Activated effector memory CD4-positive, alpha-beta T cell treated with anti-CD3 and anti-CD28 coated beads, Interleukin-2, amount 50 U/mL, for 16 hours (primary cell): ENCODE measurements around the gene TTC33.
"Not testable (repeated sequence)": the region's sequence is repeated elsewhere in the genome, so short reads cannot be mapped to it uniquely, and the experiment has no call there.

ENCODE experiments used
- DNase-seq: peaks from one replicate; pipeline ENCODE4 v3.0.0-alpha.2; 2020

TTC33 gene

GRCh38 chr5:40679148-40679912 is 76.4 kb downstream of the TTC33 start:
- peak; percentile 98 for DNase-seq

- DNase-seq, result no peak
Measured at GRCh38 chr5:40678460-40679147, 77.2 kb downstream of the TTC33 start.

GRCh38 chr5:40678026-40678425 is 77.7 kb downstream of the TTC33 start:
- no peak for DNase-seq

- DNase-seq, result no peak
Measured at GRCh38 chr5:40677456-40677855, 78.3 kb downstream of the TTC33 start.

- no peak for DNase-seq
Measured at GRCh38 chr5:40676613-40677343, 79.0 kb downstream of the TTC33 start.

DNA sequence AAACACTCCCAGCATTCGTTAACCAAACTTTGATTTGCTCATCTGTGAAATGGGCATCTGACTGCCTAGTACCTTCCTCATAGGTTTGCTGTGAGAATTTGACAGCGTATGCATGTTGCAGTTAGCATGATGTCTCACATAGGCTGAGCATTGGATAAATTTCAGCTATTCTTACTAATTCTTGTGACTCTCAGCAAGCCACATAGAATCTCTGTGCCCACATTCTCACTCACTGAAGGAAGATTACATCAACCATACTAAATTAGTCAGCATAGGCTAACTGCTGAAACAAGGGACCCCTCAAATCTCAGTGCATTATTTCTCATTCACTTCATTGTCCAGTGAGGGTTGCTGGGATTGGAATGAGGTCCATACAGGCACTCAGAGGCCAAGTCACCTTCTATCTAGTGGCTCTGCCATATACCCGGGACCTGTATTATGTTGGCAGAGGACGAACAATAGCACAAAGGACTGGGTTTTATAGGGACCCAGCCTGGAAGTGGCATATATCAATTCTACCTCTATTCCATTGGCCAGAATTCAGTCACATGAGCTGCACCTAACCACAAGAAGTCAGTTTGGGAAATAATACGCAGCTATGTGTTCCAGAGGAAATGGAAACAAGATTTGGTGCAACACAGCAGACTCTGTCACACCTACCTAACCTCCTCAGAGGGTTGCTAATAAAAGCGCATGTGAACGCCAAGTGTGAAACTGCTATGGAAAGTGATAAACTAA is 80.2 kb downstream of the TTC33 start:
- DNase-seq, result no peak

DNA sequence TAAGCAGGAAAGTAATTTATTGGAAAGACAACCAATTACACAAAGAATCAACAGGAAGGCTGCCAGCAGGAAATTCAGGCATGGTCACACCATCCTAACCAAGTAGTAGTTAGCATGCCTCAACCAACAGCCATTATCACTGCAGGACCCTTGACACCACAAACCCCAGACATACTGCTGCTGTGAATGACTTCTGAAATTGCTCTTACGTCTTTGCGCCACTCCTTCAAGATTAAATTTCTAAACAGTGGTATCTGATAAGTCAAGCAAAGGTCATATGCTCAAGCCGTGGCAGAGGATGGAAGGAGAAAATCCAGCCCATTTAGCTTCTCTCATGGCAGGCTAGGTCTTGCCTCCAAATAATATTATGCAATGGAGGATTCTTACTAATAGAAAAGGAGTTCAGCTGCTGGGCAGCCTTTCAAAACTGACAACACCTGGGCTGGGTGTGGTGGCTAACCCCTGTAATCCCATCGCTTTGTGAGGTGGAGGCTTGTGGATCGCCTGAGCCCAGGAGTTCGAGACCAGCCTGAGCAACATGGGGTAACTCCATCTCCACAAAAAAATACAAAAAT is 81.0 kb downstream of the TTC33 start:
- DNase-seq, result no peak

GRCh38 chr5:40672425-40672824 is 83.3 kb downstream of the TTC33 start:
- no peak for DNase-seq

GRCh38 chr5:40669606-40670390 is 86.0 kb downstream of the TTC33 start:
- DNase-seq, result no peak

- DNase-seq, result no peak
Measured at GRCh38 chr5:40667161-40667663, 88.5 kb downstream of the TTC33 start.

GRCh38 chr5:40666657-40667056 is 89.1 kb downstream of the TTC33 start:
- no peak for DNase-seq

DNA sequence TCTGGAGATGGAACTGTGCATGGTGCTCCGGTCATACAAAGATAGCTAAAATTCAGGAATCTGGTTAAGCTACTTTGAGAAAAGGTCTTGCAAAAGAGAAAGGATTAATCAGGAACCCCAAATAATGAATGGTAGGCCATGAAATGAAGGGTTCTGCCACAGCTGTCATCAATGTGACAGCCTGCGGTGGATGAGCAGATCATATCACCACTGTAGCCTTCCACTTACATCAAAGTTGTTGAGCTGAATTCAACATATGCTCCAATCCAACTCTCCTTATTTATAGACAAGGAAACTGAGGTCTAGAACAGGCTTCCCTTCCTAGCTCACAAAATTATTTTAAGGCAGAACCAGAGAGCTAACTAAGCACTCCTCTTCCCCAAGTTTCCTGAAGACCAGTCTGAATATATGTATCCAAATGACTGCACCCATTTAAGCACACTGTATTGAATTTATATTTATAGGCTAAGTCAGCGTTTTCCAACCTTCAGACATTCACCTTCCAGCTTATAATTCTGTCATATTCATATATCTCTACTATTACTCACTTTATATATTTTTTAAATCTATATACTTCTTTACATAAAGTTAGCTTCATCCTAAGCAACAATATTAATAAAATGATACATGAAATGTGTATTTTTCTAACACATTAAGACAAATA is 90.0 kb downstream of the TTC33 start:
- no peak for DNase-seq

DNA sequence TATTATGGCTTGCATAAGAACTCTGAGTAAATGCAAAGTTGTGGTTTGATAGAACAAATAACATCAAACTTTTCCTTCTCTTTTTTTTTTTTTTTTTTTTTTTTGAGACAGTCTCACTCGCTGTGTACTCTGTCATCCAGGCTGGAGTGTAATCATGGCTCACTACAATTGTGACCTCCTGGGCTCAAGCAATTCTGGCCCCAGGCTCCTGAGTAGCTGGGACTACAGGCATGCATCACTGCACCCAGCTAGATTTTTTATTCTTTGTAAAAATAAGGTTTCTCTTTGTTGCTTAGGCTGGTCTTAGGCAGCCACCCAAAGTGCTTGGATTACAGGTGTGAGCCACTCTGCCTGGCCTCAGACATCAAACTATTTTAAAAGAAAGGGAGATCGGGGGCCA is 95.0 kb downstream of the TTC33 start:
- no peak for DNase-seq

- no peak for DNase-seq
Measured at GRCh38 chr5:40656766-40657165, 99.0 kb downstream of the TTC33 start.

GRCh38 chr5:40656091-40656490 is 99.7 kb downstream of the TTC33 start:
- DNase-seq, result not testable (repeated sequence)

DNA sequence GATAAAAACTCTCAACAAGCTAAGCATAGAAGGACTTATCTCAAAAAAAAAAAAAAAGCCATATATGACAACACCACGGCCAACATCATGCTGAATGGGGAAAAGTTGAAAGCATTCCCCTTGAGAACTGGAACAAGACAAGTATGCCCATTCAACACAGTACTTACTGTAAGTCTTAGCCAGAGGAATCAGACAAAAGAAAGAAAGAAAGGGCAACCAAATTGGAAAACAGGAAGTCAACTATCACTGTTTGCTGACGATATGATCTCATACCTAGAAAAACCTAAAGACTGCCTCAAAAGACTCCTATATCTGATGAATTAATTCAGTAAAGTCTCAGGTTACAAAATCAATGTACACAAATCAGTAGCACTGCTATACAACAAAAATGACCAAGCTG is 100.6 kb downstream of the TTC33 start:
- no peak for DNase-seq

GRCh38 chr5:40654377-40654991 is 101.3 kb downstream of the TTC33 start:
- DNase-seq, result no peak

GRCh38 chr5:40653221-40654022 is 102.3 kb downstream of the TTC33 start:
- no peak for DNase-seq

DNA sequence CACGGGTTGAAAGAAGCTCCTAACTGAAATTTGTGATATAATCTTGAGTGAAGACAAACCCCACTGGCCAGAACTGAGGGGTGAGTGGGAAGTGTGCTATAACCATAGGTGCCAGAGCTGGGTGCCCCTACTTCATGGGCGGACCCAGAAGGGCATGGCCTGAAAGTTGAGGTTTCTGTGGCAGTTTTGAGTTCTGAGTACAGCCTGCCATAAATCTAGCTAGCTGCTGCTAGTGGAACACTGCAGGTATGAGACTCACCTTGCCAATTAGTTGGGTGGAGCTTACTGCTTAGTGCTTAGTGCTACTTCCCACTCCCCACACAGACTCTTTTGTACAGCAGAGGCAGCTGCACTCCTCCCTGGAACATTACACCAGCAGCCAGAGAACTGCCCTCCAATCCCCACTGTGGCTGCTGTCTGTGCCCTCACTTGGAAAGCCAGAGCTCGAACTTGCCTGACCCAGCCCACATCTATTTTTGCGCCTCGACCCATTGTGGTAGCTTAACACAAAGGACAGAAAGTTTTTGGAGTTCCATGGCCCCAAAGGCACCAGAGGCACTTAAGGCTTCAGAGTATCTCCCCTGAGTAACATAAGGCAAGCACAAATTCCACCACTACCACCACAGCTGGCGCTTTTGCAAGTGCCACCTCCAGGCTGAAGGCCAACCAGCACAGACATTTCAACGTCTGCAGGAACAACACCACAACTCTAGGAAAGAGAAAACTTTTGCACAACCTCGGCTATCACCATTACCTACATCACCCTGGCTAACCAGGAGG is 103.1 kb downstream of the TTC33 start:
- no peak for DNase-seq
